ENCODE results near the gene S100A6.
"Not testable (repeated sequence)": the region's sequence is repeated elsewhere in the genome, so short reads cannot be mapped to it uniquely, and the experiment has no call there.

Gene S100A6

DNA sequence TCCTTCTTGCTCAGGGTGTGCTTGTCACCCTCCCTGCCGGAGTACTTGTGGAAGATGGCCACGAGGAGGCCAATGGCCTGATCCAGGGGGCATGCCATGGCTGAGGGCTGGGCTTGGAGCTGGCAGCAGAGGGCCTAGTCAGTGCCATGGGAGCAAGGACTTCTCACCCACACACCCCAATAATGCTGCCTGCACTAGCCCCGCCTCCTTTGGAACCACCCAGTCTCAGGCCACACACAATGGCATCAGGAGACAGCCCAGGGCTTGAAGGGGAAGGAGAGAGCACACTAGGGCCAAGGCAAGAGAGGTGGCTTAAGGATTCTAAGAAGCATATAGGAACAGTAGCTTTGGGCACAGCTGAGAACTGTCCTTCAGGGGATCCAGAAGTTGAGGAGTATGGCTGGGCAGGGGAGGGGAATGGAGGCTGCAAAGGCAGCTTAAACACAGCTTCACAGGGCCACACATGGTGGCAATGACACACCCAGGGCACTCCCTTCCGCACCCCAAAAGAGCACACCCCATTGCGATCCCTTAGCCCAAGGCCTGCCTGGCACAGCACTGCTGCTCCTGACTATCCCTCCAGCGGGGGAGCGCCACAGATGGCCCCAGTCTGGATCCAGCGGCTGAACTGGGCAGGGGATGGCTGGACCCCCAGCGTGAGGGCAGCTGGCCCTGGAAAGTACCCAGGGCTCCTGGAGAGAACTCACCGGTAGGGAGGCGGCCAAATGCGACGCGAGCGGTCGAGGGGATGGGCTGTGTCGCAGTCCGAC is at the start of gene S100A6:
TSS of gene S100A6 (minus strand) at position 750 of the 770 bp plus-strand sequence. CDS start at position 98, 652 bp downstream.
- DNase-seq: peak in 8 of 56 donors; percentile 24 to 83 (median 34)

DNA sequence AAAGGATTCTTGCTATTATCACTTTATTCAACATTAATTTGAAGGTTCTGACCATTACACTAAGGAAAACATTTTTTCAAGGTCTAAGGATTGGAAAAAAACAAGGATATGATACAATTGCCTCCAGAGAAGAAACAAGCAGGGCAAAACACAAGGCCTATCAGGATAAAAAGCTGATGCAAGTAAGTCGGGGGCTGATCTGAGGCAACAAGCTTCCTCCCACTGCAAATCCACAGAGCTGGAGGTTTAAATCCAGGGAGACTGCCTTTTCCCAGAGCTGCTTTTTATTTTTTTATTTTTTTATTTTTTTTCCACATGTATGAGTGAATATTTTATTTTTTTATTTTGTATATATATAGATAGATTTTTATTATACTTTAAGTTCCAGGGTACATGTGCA is 49.2 kb upstream of the S100A6 start:
- DNase-seq: no peak

DNA sequence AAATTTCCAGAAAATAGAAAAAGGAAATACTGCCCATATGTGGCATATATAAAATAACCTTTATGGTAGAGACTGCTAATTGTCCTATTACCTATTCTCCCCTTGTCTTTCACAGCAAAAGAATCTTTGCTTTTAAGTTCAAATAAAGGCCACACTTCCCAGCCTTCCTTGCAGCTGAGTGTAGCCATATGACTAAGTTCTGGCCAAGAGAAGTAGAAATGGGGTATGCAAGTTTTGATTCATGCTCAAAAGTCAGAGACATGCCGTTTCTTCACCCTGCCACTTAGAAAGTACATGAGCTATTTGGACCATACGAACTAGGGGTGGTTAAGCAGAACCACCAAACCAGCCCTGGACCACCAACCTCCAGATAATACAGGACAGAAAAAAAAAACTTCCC is 48.2 kb upstream of the S100A6 start:
- DNase-seq: no peak

DNA sequence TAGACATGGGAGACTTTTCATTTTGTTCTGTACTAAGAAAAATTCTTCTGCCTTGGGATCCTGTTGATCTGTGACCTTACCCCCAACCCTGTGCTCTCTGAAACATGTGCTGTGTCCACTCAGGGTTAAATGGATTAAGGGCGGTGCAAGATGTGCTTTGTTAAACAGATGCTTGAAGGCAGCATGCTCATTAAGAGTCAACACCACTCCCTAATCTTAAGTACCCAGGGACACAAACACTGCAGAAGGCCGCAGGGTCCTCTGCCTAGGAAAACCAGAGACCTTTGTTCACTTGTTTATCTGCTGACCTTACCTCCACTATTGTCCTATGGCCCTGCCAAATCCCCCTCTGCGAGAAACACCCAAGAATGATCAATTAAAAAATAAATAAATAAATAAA is 47.7 kb upstream of the S100A6 start:
- not testable (repeated sequence) for DNase-seq

DNA sequence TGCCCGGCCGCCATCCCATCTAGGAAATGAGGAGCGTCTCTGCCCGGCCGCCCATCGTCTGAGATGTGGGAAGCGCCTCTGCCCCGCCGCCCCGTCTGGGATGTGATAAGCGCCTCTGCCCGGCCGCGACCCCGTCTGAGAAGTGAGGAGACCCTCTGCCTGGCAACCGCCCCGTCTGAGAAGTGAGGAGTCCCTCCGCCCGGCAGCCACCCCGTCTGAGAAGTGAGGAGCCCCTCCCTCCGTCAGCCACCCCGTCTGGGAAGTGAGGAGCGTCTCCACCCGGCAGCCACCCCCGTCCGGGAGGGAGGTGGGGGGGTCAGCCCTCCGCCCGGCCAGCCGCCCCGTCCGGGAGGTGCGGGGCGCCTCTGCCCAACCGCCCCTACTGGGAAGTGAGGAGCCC is 47.0 kb upstream of the S100A6 start:
- not testable (repeated sequence) for DNase-seq

DNA sequence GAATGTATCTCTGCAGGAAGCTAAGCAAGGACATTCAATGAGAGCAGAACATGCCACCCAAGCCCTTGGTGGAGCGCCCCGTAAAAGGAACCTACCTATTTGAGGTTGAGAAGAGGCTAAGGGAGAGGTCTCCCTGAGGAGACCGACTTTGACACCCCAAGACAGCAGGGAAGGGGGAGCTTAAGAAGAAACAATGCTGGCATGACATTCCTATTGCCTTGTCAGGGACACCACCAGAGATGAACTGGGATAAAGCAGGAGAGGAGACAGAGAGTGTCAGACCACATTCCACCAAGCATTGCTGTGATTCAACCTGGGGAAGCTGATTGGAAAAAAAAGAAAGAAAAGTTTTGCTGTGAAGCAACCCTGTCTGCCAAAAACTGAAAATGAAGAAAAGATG is 43.1 kb upstream of the S100A6 start:
- no peak for DNase-seq

DNA sequence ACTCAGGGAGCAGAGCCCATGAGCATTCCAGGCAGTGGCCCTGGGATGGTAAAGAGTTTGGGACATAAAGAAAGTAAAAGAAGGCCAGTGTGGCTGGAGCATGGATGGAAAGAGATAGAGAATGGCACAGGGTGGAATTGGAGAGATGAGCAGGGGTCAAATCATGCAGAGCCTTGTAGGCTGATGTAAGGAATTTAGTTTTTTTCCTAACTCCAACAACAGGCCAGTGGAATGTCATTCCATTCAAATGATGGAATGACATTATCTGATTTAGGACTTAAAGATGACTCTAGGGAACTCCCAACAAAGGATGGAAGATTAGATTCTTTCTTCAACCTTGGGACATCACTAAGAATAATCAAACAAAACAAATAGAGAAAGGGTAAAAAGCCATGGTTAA is 42.7 kb upstream of the S100A6 start:
- DNase-seq: no peak

DNA sequence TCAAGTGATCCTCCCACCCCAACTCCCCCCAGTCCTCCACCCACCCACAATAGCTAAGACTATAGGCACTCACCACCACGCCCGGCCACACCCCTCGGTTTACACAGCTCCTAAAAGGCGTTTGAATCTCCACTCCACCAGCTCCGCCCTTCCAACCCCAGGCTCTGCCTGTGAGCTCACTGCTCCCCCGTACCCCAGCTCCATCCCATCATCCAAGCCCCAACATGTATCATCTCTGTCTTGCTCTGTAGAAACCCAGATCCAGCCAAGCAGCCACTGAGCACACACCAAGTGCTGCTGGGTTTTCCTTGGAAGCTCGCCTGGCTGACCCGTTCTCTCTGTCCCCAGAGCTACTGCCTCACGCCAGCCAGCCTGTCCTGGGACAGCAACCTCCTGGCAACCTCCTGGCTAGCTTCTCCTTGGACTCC is 41.8 kb upstream of the S100A6 start:
- DNase-seq: peak in 21 of 56 donors; percentile 5 to 64 (median 29)

DNA sequence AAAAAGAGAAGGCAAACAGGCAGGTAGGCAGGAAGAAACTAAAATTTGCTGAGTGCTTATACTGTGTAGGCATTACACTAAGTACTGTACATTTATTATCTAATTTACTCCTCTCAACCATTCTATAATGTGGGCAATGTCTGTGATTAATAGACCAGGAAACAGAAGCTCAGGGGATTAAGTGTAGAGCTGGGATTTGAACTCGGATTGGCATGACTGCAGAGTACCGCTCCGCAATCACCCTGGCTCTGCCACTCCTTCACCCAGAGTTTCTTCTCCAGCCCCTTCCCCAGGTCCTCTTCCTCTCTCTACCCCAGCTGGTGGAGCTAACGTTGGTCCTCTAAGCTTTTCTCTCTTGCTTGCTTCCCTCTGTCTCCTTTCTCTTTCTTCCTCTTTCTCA is 41.3 kb upstream of the S100A6 start:
- no peak for DNase-seq

DNA sequence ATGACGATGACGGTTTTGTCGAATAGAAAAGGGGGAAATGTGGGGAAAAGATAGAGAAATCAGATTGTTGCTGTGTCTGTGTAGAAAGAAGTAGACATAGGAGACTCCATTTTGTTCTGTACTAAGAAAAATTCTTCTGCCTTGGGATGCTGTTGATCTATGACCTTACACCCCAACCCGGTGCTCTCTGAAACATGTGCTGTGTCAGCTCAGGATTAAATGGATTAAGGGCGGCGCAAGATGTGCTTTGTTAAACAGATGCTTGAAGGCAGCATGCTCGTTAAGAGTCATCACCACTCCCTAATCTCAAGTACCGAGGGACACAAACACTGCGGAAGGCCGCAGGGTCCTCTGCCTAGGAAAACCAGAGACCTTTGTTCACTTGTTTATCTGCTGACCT is 39.7 kb upstream of the S100A6 start:
- not testable (repeated sequence) for DNase-seq

DNA sequence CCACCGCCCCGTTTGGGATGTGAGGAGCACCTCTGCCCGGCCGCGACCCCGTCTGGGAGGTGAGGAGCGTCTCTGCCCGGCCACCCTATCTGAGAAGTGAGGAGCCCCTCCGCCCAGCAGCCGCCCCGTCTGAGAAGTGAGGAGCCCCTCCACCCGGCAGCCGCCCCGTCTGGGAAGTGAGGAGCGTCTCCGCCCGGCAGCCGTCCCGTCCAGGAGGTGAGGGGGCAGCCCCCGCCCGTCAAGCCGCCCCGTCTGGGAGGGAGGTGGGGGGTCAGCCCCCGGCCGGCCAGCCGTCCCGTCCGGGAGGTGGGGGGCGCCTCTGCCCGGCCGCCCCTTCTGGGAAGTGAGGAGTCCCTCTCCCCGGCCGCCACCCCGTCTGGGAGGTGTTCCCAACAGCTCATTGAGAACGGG is 39.3 kb upstream of the S100A6 start:
- not testable (repeated sequence) for DNase-seq

DNA sequence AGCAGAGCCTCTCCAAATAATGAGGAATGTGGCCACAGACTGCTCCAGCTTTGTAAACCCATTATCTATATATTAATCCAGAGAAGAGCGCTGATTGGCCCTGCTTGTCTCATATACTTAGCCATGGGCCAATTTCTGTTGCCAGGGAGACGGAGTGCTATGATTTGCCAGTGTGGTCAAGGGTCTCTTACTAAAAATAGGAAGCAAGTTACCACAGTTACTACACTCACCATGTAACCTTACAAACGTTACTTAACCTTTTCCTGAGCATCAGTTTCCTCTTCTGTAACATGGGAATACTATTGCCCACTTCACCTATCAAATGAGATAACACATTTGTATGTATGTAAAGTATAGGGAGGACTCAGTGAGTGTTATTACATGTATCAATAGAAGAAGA is 37.6 kb upstream of the S100A6 start:
- DNase-seq: no peak

DNA sequence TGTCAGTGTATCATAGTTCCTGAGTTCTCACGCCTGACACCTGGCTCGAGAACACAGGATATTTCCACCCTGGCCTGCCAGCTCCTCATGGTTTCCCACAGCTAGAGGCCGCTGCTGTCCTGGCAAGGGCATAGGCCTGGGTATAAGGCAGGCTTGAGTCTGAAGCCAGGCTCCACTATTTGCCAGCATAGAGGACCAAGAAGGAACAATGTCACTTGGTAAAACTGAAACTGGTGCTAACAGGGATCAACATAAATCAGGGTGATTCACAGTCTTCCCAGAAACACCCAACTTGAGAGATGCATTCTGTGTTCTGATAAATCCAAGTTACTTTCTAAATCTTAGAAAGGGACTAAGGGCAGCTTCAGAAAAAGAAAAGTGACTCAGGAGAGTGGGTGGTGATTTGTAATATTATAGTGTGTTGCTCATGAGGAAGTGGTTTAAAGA is 36.8 kb upstream of the S100A6 start:
- DNase-seq: peak in 52 of 56 donors; percentile 11 to 89 (median 66)

DNA sequence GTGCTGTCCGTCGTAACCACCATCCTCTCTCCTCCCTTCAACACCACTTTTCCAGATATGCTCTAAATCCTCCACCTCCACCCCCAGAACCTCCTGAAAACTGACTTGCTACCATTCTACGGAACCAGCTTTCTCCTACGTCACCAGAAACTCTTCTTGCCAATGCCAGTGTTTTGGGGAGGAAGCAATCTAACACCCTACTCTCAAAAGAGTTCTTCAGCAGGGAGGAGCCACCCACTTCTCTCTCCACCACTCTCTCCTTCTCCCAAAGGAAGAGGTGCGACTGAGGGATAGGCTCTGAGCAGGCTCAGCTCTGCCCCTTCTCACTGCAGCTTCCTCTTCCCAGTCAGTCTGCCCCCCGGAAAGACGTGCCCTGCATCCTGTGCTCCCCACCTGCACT is 35.9 kb upstream of the S100A6 start:
- no peak for DNase-seq

DNA sequence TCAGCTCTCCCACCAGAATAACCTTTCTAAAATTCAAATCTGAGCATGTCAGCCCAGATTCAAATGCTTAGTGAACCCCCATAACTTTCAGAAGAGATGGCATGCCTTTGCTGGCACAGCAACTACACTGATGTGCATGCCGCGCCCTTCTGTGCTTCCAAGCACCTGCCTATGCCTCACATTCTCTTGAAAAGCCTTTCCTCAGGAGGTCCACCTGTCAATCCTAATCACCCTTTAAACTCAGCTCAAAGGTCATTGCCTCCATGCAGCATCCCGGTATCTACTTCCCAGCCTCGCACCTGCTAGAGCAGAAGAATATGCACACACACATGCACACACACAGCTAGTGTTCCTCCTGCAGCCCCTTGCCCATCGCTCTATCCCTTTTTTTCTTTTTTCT is 35.1 kb upstream of the S100A6 start:
- no peak for DNase-seq

DNA sequence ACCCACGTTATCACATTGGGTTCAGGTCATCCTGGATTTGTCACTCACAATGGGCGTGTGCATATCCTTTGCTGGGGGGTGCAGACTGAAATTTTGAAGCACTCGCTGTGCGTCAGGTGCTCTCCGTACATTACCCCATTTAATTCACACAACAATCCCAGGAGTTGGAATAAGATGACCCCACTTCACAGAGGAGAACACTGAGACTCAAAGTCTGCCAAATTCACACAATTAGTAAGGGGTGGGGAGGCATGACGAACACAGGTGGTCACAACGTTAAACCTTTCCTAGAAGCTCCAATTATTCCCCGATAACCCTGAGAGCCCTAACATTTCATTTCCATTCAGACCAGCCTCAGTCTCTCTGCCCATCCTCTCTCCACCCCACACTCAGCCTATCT is 33.7 kb upstream of the S100A6 start:
- DNase-seq: no peak

DNA sequence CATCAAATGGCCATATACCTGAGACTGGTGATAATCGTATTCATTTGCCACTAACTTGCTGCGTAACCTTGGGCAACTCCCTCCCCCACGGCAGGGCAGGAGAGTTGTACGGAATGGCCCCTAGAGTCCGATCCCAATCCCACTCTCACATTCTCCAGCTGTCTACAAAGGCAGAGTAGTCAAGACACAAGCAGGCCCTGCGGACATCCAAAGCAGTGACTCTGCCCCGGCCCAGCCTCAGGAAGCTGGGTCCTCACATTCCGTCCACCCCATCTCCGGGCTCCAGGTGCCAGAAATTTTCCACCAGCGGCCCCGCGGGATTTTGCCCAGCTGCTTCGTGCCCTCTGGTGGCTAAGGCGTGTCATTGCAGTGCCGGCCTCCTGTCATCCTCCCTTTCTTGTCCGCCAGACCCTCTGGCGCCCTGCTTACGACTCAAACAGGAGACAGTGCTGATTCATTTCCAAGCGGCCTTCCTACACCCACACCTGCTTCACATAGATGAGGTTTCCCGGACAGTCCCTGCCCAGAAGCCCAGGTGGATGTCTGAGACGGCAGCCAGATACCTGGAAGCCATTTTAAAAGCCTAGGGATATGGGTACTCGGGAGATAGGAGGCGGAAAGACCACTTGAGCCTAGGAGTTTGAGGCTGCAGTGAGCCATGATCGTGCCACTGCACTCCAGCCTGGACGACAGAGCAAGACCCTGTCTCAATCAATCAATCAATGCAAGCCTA is 32.7 kb upstream of the S100A6 start:
- DNase-seq: peak in 52 of 56 donors; percentile 22 to 88 (median 65)

DNA sequence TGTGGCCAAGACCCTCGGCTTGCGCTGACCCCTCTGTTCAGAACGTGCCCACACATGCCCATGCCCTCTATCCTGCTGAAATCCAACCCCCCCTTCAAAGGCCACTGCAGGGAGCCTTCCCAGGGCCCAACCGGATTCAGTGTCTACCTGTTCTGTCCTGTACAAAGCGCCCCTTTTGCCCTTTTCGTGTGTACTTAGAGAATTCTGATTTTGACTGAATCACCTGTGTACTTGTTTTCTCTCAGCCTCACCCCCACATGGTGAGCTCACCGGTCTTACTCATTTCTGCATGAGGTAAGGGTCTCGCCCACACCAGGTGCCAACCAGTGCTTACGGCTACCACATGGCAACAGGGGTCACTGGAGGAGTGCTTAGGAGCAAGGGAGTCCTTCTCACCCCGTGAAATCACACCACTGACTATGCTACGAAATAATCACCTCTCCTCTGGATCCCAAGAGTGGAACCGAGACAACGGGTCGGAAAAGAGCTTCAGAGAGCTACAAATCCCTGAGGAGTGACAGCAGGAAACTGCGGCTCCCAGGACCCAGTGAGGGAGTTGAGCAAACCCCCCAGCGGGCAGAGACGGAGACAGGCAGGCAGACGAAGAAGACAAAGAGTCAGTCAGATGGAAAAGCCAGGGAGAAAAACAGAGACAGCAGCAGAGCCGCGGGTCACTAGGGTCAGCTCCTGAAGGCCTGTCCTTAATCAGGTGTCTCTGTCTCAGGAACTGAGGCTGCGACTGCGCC is 32.0 kb upstream of the S100A6 start:
- peak in 1 of 56 donors; percentile 25 for DNase-seq

DNA sequence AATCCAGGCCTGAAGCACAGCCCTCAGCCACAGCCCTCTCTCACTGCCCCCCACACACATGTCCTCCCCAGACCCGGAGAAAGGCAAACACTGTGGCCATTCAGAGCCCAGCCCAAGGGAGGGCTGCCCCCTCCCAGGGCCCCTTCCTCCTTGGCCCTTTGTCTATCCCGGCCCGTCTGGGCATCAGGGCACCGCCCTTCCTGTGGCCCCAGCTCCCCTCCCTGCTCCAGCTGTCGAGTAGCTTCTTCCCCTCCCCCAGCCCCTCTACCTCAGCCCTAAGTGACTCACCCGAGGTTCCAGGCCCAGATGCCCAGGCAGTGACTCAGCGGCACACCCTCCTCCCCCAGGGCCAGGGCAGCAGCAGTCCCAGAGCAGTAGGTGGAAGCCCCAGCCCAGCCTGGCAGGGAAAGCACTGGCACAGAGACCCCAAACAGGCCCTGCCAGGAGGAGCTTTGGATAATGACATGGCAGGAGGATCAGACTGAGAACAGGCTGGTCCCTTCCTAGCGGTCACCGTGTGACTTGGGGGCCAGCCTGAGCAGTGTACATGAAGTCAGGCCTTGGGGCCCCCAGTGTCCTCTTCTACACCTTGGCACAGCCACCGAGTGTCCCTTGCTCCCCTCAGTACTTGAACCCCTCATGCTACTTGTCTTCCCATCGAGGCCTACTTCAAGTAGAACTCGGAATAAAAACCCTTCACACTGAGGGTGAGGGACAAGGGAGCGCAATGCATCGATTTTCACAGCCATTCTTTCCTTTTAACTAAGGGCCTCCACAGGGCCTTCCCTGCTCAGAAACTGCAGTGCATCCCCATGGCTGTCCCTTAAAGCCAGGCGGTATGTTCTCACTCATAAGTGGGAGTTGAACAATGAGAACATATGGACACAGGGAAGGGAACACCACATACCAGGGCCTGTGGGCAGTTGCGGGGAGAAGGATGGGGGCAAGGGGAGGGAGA is 30.9 kb upstream of the S100A6 start:
- DNase-seq: peak in 34 of 56 donors; percentile 11 to 83 (median 38)

DNA sequence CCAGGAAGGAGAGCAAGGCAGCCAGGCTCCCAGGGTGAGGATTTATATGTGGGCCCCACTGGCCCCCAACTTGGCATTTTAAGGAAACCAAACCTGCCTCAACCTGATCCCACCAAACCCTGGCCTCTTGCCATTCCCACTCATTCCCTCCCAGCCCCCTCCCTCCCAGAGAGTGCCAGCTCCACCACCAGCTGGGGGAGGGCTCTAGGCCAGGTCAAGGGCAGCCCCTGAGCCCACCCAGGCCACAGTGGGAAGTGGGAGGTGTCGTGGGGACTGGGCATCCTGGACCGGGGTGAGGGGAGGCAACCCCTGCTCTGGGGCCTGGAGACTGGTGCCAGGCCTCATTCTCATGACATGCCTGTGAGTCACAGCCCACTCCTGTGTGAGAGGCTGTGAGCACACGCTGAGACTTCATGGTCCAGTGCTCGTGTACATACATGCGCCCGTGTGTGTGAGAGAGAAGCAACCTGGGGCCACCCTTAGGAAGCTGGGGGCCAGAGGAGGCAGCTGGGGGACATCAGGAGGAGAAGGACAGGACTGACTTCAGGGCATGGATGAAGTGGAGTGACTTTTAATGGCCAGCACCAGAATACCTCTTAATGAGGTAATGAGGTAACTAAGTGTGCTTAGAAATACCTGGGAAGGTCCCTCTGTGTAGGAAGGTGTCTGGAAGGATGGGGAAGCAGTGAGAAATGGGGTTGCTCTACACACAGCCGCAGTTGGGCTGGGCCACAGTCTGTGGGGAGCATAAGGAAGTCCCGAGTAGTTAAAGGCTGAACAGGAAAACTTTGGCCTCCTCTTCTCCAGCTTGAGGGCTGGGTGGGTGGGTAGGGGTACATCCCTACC is 30.0 kb upstream of the S100A6 start, which contains the start of gene S100A2:
TSS of gene S100A2 (minus strand) at position 316 of the 846 bp plus-strand sequence. CDS start 1,967 bp downstream, outside the sequence.
- peak in 1 of 56 donors; percentile 11 for DNase-seq
